Retina (tissue), 1 donor: Measurements from ENCODE around the gene SULT4A1.
"Not testable (repeated sequence)": the region's sequence is repeated elsewhere in the genome, so short reads cannot be mapped to it uniquely, and the experiment has no call there.

Experiments used
- DNase-seq: peaks from one replicate; pipeline ENCODE4 v3.0.0-alpha.2; 2016

The SULT4A1 gene

GRCh38 chr22:43862074-43862881 lies at the start of gene SULT4A1:
TSS of gene SULT4A1 (minus strand) at chr22:43862513. CDS start at chr22:43862382, 131 bp downstream.
- DNase-seq = peak; percentile 68

- no peak for DNase-seq
Observed at GRCh38 chr22:43911351-43911750, 49.0 kb upstream of the SULT4A1 start.

- no peak for DNase-seq
Observed at GRCh38 chr22:43910178-43910695, 47.9 kb upstream of the SULT4A1 start.

- no peak for DNase-seq
Observed at GRCh38 chr22:43909708-43910107, 47.4 kb upstream of the SULT4A1 start.

- no peak for DNase-seq
Observed at GRCh38 chr22:43905681-43906080, 43.4 kb upstream of the SULT4A1 start.

GRCh38 chr22:43904412-43904811 lies 42.1 kb upstream of the SULT4A1 start:
- not testable (repeated sequence) for DNase-seq

- not testable (repeated sequence) for DNase-seq
Observed at GRCh38 chr22:43903033-43903432, 40.7 kb upstream of the SULT4A1 start.

- no peak for DNase-seq
Observed at GRCh38 chr22:43901976-43902643, 39.8 kb upstream of the SULT4A1 start.

GRCh38 chr22:43900206-43900605 lies 37.9 kb upstream of the SULT4A1 start:
- DNase-seq = no peak

- no peak for DNase-seq
Observed at GRCh38 chr22:43897751-43898261, 35.5 kb upstream of the SULT4A1 start.

- DNase-seq = no peak
Observed at GRCh38 chr22:43895986-43896645, 33.8 kb upstream of the SULT4A1 start.

GRCh38 chr22:43894122-43894521 lies 31.8 kb upstream of the SULT4A1 start:
- DNase-seq = no peak

- no peak for DNase-seq
Observed at GRCh38 chr22:43893266-43893665, 31.0 kb upstream of the SULT4A1 start.

GRCh38 chr22:43892183-43892894 lies 30.0 kb upstream of the SULT4A1 start:
- peak; percentile 23 for DNase-seq

- peak; percentile 20 for DNase-seq
Observed at GRCh38 chr22:43891360-43892182, 29.3 kb upstream of the SULT4A1 start, which contains the start of gene PNPLA5. TSS of gene PNPLA5 (minus strand) at chr22:43892013. CDS start at chr22:43891880, 133 bp downstream.

GRCh38 chr22:43890901-43891331 lies 28.6 kb upstream of the SULT4A1 start:
- no peak for DNase-seq

- no peak for DNase-seq
Observed at GRCh38 chr22:43889860-43890253, 27.5 kb upstream of the SULT4A1 start.

- no peak for DNase-seq
Observed at GRCh38 chr22:43889201-43889859, 27.0 kb upstream of the SULT4A1 start.

GRCh38 chr22:43888740-43889139 lies 26.4 kb upstream of the SULT4A1 start:
- DNase-seq = no peak

GRCh38 chr22:43887391-43887790 lies 25.1 kb upstream of the SULT4A1 start:
- DNase-seq = no peak

- DNase-seq = no peak
Observed at GRCh38 chr22:43886231-43886630, 23.9 kb upstream of the SULT4A1 start.
